Inflammatory macrophage treated with lipopolysaccharide for 1 hour (primary cell): ENCODE data around the gene MYF6.
"Not testable (repeated sequence)": the region's sequence is repeated elsewhere in the genome, so short reads cannot be mapped to it uniquely, and the experiment has no call there.

Source experiments
- DNase-seq, 2 donors: peaks; one replicate each; pipeline ENCODE4 v3.0.0-alpha.2; 2020 to 2022

The MYF6 gene

GRCh38 chr12:80707126-80707829 lies at the start of gene MYF6:
Gene MYF6, plus strand, starts transcription at chr12:80707634. Its CDS starts 86 bp downstream, at chr12:80707720.
- DNase-seq: no peak

DNA sequence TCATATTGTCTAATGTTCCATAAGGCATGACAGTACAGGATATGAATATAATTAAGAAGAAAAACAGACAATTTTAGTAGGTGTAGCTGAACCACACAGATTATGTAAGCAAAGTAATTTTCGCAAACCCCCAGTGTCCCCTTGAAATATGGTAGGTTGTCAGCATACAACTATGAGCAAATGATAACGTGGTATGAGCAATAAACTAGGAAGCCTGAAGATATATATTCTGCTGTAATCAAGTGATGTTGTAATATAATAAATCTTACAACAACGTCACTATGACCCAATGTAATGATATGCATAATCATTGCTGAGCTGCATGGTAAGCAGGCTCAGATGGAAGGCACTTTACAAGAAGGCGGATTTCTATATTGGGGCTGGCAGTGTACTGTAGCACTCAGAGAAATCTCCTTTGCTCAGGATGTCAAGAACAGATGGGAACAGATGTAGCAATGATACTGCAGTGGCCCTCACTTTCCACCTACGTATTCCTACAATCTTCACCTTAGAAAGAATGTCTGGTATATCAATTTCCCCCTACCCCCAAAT lies 47.8 kb upstream of the MYF6 start:
- DNase-seq: no peak

DNA sequence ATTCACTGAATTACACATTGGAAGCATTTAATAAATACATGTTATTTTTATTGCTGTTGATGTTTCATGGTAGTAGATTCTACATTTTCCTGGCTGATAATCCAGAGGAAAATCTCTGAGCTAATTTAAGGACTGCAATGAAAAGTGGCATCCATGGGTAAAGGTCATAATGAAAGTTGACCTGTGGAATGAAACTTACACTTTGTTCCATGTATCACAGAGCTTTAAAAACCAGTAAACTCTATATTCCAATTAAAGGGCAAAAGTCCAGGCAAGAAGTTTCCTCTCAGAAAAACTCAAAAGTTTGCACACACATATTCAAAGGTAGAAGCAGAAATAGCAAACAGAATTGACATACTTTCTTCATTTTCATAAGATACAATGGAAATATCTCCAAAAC lies 44.8 kb upstream of the MYF6 start:
- DNase-seq: no peak

DNA sequence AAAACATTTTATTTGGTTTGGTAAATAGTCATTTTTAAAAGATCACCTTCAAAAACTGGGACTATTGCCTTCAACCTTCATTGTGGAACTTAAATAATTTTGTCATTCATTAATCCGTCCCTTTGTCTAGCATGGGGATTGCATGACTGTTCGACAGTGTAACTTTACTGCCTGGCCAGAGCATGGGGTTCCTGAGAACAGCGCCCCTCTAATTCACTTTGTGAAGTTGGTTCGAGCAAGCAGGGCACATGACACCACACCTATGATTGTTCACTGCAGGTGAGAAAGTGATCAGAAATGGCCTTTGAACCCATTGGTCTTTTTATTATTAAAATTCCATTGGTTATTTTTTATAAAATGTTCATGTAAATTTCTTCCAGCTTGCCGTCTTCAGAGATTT lies 37.2 kb upstream of the MYF6 start:
- no peak for DNase-seq

DNA sequence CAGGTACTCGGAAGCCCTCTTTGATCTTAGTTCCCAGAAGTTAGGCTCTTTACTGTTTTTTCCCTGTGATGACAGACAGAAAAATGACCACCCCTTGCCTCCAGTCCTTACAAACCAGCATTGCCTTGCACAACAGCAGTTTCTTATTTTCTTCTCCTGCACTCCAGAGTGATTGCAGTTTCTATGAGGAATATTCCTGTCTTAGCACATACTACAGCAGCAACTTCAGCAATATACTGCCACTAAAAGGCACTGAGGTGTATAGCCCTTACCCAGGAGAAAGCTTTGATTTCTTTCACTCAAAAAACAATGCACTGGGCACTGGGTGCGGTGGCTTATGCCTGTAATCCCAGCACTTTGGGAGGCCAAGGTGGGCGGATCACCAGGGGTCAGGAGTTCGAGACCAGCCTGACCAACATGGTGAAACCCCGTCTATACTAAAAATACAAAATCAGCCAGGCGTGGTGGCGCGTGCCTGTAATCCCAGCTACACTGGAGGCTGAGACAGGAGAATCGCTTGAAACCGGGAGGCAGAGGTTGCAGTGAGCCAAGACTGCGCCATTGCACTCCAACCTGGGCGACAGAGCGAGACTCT lies 31.3 kb upstream of the MYF6 start:
- not testable (repeated sequence) for DNase-seq

DNA sequence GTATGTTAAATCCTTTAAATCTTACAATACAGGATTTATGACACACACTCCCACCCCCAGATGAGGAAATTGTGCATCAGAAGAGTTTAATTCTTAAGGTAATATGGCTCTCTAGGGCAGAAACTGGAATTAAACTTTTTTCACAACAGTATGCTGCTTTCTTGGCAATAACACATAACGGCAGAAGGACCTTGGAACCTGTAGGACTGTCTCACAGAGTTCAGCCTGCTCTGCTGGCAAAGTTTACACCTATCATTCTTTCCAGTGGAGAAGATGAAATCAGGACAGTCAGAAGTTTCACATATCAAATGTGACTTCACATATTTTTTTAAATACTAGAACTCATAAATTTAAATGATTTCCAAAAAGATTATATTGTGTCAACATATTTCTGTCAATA lies 30.6 kb upstream of the MYF6 start:
- DNase-seq: no peak

GRCh38 chr12:80677994-80678393 lies 29.4 kb upstream of the MYF6 start:
- no peak for DNase-seq

DNA sequence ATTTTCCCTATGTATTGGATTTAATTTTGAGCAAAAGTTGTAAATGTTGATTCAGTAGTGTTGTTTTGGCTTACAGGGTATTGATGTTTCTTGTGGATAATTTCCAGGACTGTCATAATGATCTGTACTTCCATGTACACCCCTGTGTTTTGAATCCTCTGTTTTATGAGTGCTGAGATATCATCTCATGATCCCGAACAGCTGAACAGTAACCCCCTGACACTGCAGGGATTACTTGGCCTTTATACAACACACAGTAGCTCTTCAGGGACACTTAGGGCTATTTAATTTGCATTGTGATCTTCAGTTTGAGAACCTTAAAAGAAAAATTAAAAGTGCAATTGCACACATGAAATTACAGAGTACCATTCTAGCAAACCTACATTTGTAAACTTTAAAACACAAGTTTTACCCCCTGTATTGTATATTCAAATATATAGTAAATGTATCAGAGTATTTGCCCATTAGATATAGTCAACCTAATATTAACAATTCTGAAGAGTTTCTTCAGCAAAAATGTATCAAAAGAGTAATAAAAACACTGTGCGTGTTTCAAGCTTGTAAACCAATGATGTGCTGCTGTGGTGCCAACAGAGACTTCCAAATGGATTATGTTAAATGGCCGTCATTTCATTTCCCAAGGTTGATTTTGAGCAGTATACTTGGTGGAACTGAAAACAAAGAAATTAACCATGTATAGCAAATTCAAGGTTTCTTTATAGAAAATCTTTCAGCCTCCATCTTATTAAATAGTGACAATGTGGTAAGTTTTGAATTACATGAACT lies 27.9 kb upstream of the MYF6 start:
- DNase-seq: no peak

- DNase-seq: no peak
Observed at GRCh38 chr12:80681287-80681686, 26.1 kb upstream of the MYF6 start.

- DNase-seq: no peak
Observed at GRCh38 chr12:80681786-80682185, 25.6 kb upstream of the MYF6 start.

DNA sequence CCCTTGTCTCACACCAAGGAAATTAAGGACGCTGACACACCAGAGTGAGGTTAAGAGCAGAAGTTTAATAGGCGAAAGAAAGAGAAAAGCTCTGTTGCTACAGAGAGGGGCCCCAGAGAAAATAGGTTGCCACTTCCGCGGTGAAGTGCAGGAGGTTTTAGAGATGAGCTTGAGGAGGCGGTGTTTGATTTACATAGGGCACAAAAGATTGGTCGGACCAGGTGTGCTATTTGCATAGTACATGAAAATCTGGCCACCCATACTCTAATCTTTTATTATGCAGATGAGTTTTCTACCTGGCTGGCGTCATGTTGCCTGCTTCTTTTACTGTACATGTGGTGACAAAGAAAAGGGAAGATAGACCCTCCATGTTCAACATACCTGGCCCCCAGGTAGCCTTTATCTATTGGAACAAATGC lies 23.3 kb upstream of the MYF6 start:
- DNase-seq: no peak

DNA sequence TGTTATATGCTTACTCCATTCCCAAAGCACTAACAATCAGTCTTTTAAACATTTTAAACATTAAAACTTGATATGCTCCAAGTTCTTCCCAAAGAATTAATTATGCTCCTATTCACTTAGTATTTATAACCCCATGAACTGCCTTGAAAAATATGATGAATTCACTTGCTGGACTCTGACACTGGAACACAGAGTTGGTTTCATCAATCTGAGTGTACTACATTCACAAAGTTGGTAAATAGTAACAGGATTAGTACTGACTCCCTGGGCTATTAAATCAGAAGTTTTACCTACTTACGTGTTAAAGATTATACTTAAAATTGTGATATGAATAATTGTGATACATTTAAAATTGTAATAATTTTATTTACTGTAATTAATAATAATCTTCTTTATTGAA lies 17.3 kb upstream of the MYF6 start:
- DNase-seq: no peak

DNA sequence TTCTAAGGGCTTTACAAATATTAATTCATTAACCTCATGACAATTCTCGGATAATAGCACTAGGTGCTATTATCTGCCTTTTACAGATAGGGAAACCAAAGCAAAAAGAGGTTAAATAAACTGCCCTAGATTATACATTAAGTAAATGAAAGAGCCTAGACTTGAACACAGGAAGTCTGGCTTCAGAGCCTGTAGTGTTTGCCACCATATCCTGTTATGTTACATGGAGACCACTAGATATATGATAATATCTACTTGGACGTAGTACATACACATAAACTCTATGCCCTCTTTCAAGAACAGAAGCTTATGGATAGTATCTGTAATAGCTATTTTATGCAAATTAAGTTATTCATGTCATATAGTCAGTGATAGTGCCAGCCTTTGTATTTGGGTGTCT lies 16.9 kb upstream of the MYF6 start:
- no peak for DNase-seq

- DNase-seq: no peak
Observed at GRCh38 chr12:80692114-80692513, 15.3 kb upstream of the MYF6 start.

DNA sequence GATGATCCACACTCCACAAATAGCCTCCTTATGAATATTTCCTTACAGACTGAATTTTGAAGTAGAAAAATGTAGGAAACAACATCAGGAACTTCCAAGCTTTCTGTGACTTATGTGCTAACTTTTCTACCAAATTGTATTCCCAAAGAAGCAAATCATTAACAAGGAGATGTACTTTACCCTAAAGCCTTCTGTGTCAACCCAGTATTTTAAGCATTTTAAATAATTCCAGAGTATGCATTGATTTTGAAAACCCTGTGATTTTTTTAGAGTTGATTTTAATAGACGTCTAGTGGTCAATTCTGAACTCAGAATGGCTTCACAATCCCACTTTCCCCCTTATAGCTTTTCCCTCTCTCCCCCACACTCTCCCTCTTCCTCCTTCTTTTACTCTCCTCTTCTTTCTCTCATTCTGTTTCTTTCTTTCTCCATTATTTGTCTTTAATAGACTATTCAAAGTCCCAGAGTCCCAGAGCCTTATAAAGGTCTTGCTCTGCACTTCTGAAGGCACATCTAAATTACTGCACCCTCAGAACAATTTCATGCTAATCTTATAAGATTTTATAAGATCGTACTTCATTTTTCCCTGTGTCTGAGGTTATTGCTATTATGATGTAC lies 10.1 kb upstream of the MYF6 start:
- DNase-seq: no peak

GRCh38 chr12:80698256-80698655 lies 9.2 kb upstream of the MYF6 start:
- no peak for DNase-seq

DNA sequence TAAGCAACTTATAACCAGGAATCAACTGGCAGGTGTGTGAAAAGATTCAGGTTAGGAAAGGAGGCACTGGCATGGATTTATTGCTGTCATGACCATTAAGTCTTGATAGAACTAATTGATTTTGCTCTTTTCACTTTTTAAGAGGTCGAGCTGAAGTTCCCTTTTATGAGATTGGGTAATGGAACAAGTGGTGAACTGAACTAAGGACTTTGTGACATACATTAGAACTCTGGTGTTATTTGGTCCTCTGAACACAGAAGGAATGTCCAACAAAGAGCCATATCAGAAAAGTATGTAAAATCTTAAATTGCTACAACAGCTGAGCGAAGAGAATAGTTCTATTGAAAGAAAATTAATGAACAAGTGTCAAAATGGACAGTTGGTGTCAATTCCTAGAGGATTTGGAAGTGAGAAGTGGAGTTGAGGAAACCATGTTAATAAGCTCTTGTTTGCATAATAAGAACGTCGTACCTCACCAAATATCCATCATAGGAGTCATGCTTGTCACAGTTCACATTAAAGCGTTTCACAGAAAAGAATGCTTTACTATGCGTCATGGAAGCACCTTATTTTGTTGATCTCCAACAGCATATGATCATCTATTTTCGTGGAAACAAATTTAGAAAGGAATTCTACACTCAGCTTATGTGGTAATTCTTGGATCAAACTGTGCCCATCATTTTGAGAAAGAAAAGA lies 8.4 kb upstream of the MYF6 start:
- no peak for DNase-seq

- DNase-seq: no peak
Observed at GRCh38 chr12:80700327-80700726, 7.1 kb upstream of the MYF6 start.

DNA sequence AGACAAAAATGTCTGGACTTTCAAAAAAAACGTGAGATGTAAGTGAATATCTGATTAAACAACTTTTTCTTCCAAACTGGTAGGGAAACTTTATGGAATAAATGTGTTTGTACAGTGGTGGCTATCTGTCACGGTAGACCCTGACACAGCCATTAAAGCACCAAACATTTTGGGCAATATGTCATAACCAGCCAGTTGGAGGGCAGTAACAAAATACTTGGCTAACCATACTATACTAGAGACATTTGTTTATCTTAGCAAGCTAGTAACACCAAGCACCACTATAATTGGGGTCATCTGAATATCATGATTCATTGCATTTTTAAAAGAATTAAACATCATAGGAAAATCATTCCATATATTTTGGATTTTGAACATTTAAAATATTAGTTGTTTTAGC lies 6.0 kb upstream of the MYF6 start:
- DNase-seq: no peak

GRCh38 chr12:80702889-80703805 lies 4.3 kb upstream of the MYF6 start:
- DNase-seq: no peak

DNA sequence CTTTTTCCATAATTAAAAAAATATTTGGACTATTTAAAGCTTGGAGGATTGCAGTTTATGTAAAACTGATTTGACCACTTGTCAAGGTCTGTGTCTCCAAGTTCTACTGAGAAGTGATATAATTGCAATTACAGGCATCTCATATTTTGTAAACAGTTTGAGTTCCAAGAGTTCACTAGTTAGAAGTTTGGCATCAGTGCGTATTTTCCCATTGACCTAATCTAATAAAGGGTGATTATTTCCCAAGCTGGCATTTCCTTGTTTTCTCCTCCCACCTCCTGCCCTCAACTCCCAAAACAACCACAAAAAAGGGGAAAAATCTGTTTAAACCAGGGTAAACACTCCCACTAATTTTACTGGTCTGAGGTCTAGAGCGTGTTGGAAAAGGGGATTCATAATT lies 3.0 kb upstream of the MYF6 start:
- DNase-seq: no peak

DNA sequence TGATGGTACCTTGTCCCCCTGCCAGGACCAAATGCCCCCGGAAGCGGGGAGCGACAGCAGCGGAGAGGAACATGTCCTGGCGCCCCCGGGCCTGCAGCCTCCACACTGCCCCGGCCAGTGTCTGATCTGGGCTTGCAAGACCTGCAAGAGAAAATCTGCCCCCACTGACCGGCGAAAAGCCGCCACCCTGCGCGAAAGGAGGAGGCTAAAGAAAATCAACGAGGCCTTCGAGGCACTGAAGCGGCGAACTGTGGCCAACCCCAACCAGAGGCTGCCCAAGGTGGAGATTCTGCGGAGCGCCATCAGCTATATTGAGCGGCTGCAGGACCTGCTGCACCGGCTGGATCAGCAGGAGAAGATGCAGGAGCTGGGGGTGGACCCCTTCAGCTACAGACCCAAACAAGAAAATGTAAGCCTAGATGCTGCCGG lies 410 bp downstream of the MYF6 start:
- no peak for DNase-seq
